GM19239 (cell line): ENCODE results near the gene ANXA3.
"Not testable (repeated sequence)": the region's sequence is repeated elsewhere in the genome, so short reads cannot be mapped to it uniquely, and the experiment has no call there.

Experiments
- DNase-seq: peaks from one replicate; pipeline ENCODE4 v3.0.0; 2011; ENCODE audit warnings: low spot score; ENCODE audit not compliant: insufficient read length
- FAIRE-seq: peaks from 2 replicates; lab custom pipeline; 2011; peaks lifted over from hg19 to GRCh38; lab: Jason Lieb, UNC

Gene ANXA3

GRCh38 chr4:78569306-78569821, 17.8 kb downstream of the ANXA3 start:
- no peak for FAIRE-seq
- DNase-seq, result no peak

- DNase-seq, result no peak
- FAIRE-seq, result no peak
These were observed 18.5 kb downstream of the ANXA3 start for GRCh38 chr4:78570117-78570516.

GRCh38 chr4:78571804-78572203, 20.2 kb downstream of the ANXA3 start:
- FAIRE-seq (no peak), DNase-seq (no peak)

- no peak for FAIRE-seq
These were observed 27.3 kb downstream of the ANXA3 start for GRCh38 chr4:78578674-78579425.

GRCh38 chr4:78581618-78582017, 30.0 kb downstream of the ANXA3 start:
- DNase-seq (no peak), FAIRE-seq (no peak)

More at GRCh38 chr4:78578674-78579425, 27.3 kb downstream of the ANXA3 start:
- no peak for DNase-seq

GRCh38 chr4:78584863-78585547, 33.4 kb downstream of the ANXA3 start:
- DNase-seq (no peak), FAIRE-seq (no peak)

GRCh38 chr4:78585633-78586032, 34.1 kb downstream of the ANXA3 start:
- DNase-seq (no peak), FAIRE-seq (no peak)

GRCh38 chr4:78588894-78589545, 37.5 kb downstream of the ANXA3 start:
- no peak for DNase-seq
- FAIRE-seq, result no peak

GRCh38 chr4:78591404-78591803, 39.8 kb downstream of the ANXA3 start:
- FAIRE-seq, result no peak
- no peak for DNase-seq

GRCh38 chr4:78592088-78592783, 40.7 kb downstream of the ANXA3 start:
- DNase-seq (no peak), FAIRE-seq (peak; percentile 76)

GRCh38 chr4:78596111-78596742, 44.7 kb downstream of the ANXA3 start:
- FAIRE-seq, result no peak

GRCh38 chr4:78598431-78598830, 46.9 kb downstream of the ANXA3 start:
- FAIRE-seq, result not testable (repeated sequence)

More at GRCh38 chr4:78596111-78596742, 44.7 kb downstream of the ANXA3 start:
- no peak for DNase-seq

GRCh38 chr4:78599147-78599546, 47.6 kb downstream of the ANXA3 start:
- no peak for DNase-seq
- no peak for FAIRE-seq

More at GRCh38 chr4:78598431-78598830, 46.9 kb downstream of the ANXA3 start:
- not testable (repeated sequence) for DNase-seq

- DNase-seq (no peak), FAIRE-seq (no peak)
These were observed 48.4 kb downstream of the ANXA3 start for GRCh38 chr4:78599931-78600375.

- FAIRE-seq (no peak), DNase-seq (no peak)
These were observed 49.4 kb downstream of the ANXA3 start for GRCh38 chr4:78601013-78601412.

GRCh38 chr4:78602334-78602733, 50.8 kb downstream of the ANXA3 start:
- DNase-seq (no peak), FAIRE-seq (peak; percentile 37)

GRCh38 chr4:78603384-78603783, 51.8 kb downstream of the ANXA3 start:
- FAIRE-seq (no peak), DNase-seq (no peak)

GRCh38 chr4:78604988-78605387, 53.4 kb downstream of the ANXA3 start:
- DNase-seq (no peak), FAIRE-seq (no peak)

- no peak for FAIRE-seq
These were observed 54.5 kb downstream of the ANXA3 start for GRCh38 chr4:78606035-78606434.

More at GRCh38 chr4:78606035-78606434, 54.5 kb downstream of the ANXA3 start:
- no peak for DNase-seq
